ENCODE results near the gene ATF7IP. TPM values are rescaled to one million over a fixed set of nuclear protein-coding genes. Genes with fewer than 3 reads are reported as not detected.
"Not testable (repeated sequence)": the region's sequence is repeated elsewhere in the genome, so short reads cannot be mapped to it uniquely, and the experiment has no call there.

The ATF7IP gene
- total RNA-seq, 1 donor from 2014 or later, result 46.4 TPM

DNA sequence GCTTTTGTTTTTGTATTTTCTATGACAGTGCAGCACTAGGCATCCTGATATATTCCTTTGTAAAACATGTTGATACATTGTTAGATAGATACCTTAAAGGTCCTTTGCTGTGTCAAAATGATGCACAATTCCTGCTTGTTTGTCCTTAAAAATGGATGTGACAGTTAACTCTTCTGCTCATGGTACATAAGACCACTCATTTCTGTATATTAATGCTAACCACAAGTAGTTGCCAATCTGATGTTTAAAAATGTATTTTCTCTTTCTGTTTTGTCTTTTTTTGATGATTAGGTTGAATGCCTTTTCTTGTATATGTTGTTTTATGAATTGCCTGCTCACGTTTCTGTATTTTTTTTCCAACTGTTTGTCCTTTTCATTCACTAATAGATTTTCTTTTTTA lies 35.1 kb downstream of the ATF7IP start:
- TF ChIP-seq, protein P1, sequence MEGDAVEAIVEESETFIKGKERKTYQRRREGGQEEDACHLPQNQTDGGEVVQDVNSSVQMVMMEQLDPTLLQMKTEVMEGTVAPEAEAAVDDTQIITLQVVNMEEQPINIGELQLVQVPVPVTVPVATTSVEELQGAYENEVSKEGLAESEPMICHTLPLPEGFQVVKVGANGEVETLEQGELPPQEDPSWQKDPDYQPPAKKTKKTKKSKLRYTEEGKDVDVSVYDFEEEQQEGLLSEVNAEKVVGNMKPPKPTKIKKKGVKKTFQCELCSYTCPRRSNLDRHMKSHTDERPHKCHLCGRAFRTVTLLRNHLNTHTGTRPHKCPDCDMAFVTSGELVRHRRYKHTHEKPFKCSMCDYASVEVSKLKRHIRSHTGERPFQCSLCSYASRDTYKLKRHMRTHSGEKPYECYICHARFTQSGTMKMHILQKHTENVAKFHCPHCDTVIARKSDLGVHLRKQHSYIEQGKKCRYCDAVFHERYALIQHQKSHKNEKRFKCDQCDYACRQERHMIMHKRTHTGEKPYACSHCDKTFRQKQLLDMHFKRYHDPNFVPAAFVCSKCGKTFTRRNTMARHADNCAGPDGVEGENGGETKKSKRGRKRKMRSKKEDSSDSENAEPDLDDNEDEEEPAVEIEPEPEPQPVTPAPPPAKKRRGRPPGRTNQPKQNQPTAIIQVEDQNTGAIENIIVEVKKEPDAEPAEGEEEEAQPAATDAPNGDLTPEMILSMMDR (IDR thresholded peaks at IDR 0.05), result no peak
- TF ChIP-seq POLR2AphosphoS5 (IDR thresholded peaks at IDR 0.05; ENCODE audit: insufficient read depth in 1 of 2, low read depth in 1 of 2) (no peak), POLR2A (IDR thresholded peaks at IDR 0.05) (no peak)
- H3K27ac ChIP-seq, result no peak overlapping the region
- intact Hi-C loops (cut with DNase I), result no loop called here
- no peaks in the 10 kb centered on the region for H3K9me3 ChIP-seq
- no peak overlapping the region for H3K4me3 ChIP-seq
- H3K4me1 ChIP-seq, result peaks cover 25% of the 10 kb centered on the region
- no peak for DNase-seq (ENCODE audit: extremely low spot score in 2 of 2)
- no peaks in the 10 kb centered on the region for H3K27me3 ChIP-seq
- H3K36me3 ChIP-seq, result no peaks in the 10 kb centered on the region

DNA sequence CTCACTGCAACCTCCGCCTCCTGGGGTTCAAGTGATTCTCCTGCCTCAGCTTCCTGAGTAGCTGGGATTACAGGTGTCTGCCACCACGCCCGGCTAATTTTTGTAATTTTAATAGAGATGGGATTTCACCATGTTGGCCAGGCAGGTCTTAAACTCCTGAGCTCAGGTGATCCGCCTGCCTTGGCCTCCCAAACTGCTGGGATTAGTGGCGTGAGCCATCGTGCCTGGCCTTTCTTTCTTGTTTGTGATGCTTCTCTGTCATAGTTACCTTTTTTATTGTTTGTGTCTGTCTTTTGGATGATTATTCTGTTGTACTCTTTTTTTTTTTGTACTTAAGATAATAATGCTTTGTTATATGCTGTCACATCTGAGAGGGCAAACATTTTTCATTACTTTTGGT lies 35.8 kb downstream of the ATF7IP start:
- peaks cover 25% of the 10 kb centered on the region for H3K4me1 ChIP-seq
- H3K27me3 ChIP-seq; H3K4me3 ChIP-seq; DNase-seq (ENCODE audit: extremely low spot score in 2 of 2); H3K9me3 ChIP-seq; intact Hi-C loops (cut with DNase I); H3K27ac ChIP-seq; H3K36me3 ChIP-seq: not testable (repeated sequence)

DNA sequence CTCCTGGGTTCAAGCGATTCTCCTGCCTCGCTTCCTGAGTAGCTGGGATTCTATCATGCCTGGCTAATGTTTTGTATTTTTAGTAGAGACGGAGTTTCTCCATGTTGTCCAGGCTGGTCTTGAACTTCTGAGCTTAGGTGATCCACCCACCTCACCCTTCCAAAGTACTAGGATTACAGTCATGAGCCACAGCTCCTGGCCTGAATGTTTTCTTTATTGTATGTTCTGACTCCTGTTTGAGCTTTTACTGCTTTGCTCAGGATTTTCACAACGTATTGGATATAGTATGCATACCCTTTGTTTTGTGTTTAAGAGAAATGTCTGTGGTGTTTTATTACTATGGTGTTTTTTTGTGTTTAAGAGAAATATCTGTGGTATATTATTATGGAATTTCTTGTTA lies 37.2 kb downstream of the ATF7IP start:
- H3K27me3 ChIP-seq, result no peaks in the 10 kb centered on the region
- H3K4me1 ChIP-seq, result peaks cover 25% of the 10 kb centered on the region
- TF ChIP-seq POLR2AphosphoS5 (IDR thresholded peaks at IDR 0.05; ENCODE audit: insufficient read depth in 1 of 2, low read depth in 1 of 2) (no peak), POLR2A (IDR thresholded peaks at IDR 0.05) (no peak)
- TF ChIP-seq, protein P1 (IDR thresholded peaks at IDR 0.05), result no peak
- no peak overlapping the region for H3K4me3 ChIP-seq
- H3K36me3 ChIP-seq, result no peaks in the 10 kb centered on the region
- H3K9me3 ChIP-seq, result no peaks in the 10 kb centered on the region
- intact Hi-C loops (cut with DNase I), result no loop called here
- H3K27ac ChIP-seq, result peak overlapping the region; percentile 14
- DNase-seq (ENCODE audit: extremely low spot score in 2 of 2), result no peak

DNA sequence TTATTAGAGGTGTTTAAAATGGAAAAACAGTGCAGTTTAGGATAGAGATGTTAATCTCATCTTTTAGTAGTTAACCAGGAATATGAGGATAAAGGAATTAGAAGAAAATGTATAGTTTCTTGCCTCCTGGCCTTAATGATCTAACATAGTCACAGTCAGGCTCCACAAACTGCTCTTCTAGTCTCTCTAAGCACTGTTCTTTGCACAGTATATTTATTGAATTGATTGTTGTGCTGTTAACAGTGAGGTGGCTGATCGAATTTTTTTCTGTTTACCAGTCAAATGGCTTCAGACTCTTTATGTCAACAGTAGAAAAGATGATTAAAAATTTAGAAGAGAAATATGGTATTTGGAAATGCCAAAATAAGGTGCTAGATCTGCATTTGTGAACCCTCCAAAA lies 37.8 kb downstream of the ATF7IP start:
- intact Hi-C loops (cut with DNase I), result no loop called here
- no peak for DNase-seq (ENCODE audit: extremely low spot score in 2 of 2)
- Histone ChIP-seq H3K27me3 (no peaks in the 10 kb centered on the region), H3K4me3 (no peak overlapping the region), H3K4me1 (peaks cover 31% of the 10 kb centered on the region), H3K9me3 (no peaks in the 10 kb centered on the region), H3K27ac (peak overlapping the region; percentile 14), H3K36me3 (no peaks in the 10 kb centered on the region)
- no peak for TF ChIP-seq POLR2AphosphoS5 (IDR thresholded peaks at IDR 0.05; ENCODE audit: insufficient read depth in 1 of 2, low read depth in 1 of 2)
- TF ChIP-seq, protein P1 (IDR thresholded peaks at IDR 0.05), result no peak
- TF ChIP-seq POLR2A (IDR thresholded peaks at IDR 0.05), result no peak

DNA sequence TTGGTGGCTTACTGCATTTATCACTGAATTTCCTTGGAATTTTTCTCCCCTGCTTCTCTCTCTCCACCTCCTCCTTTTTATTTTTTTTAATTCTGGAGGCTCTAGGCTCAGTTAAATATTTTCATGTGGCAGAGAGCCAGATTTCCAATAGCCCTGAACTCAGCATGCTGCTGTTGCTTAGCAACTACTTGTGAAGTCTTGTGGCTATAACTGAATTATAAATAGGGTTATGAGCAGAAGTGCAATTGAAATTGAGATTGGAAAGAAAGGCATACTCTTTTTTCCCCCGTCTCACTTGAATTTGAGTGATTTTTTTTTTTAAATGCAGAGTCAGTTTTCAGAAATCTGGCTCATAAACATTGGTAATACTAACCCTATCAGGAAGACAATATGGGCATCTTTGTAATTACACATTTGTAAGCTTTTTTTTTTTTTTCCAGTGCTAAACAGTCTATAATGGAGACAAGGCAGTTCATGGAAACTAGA lies 38.3 kb downstream of the ATF7IP start:
- H3K27ac ChIP-seq, result peak overlapping the region; percentile 14
- peaks cover 36% of the 10 kb centered on the region for H3K4me1 ChIP-seq
- no peak for DNase-seq (ENCODE audit: extremely low spot score in 2 of 2)

DNA sequence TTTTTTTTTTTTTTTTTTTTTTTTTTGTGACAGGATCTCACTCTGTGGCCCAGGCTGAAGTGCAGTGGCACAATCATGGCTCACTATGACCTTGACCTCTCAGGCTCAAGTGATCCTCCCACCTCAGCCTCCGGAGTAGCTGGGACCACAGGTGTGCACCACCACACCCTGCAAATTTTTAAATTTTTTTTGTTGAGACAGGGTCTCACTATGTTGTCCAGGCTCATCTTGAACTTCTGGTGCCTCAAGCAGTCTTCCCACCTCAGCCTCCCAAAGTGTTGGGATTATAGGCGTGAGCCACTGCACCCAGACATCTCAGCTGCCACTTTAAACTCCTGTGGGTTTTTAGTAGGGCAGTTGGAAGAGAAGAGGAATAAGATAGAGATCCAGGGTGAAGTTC lies 39.9 kb downstream of the ATF7IP start:
- DNase-seq (ENCODE audit: extremely low spot score in 2 of 2); H3K36me3 ChIP-seq; H3K27ac ChIP-seq; H3K27me3 ChIP-seq; H3K9me3 ChIP-seq; H3K4me3 ChIP-seq; intact Hi-C loops (cut with DNase I): not testable (repeated sequence)
- peaks cover 36% of the 10 kb centered on the region for H3K4me1 ChIP-seq

More for the DNA sequence above, 38.3 kb downstream of the ATF7IP start:
- no peak overlapping the region for H3K4me3 ChIP-seq
- no peaks in the 10 kb centered on the region for H3K27me3 ChIP-seq
- no peaks in the 10 kb centered on the region for H3K36me3 ChIP-seq
- TF ChIP-seq, protein P1 (IDR thresholded peaks at IDR 0.05), result no peak
- TF ChIP-seq POLR2A (IDR thresholded peaks at IDR 0.05) (no peak), POLR2AphosphoS5 (IDR thresholded peaks at IDR 0.05; ENCODE audit: insufficient read depth in 1 of 2, low read depth in 1 of 2) (peak in 1 of 2 donors; percentile 42)
- intact Hi-C loops (cut with DNase I), result no loop called here
- no peaks in the 10 kb centered on the region for H3K9me3 ChIP-seq

All from vagina (tissue), 2 donors.